K562 (cell line): ENCODE data around the gene NET1.

ENCODE experiments used
- ELF4 ChIP-seq: fragments of 450-650 bp; formaldehyde crosslinking; IDR thresholded peaks from 2 replicates; pipeline ENCODE4 v1.4.0; 2022; ENCODE audit warnings: missing genetic modification characterization
- ETV5 ChIP-seq: sonication (generic); formaldehyde crosslinking; IDR thresholded peaks from 2 replicates; pipeline ENCODE4 v1.4.0; 2020; ENCODE audit warnings: low read depth, mild to moderate bottlenecking, missing genetic modification reagents
- EZH2 ChIP-seq: IDR thresholded peaks from 2 replicates; pipeline ENCODE4 v1.6.1; 2012; ENCODE audit warnings: low read depth, mild to moderate bottlenecking, inconsistent platforms, low read length, borderline replicate concordance
- L3MBTL2 ChIP-seq: fragments of 450-650 bp; IDR thresholded peaks from 2 replicates; pipeline ENCODE4 v1.6.1; 2016; ENCODE audit warnings: mild to moderate bottlenecking, moderate library complexity
- MCM3 ChIP-seq: fragments of 450-650 bp; IDR thresholded peaks from 2 replicates; pipeline ENCODE4 v1.6.1; 2016
- RBBP5 ChIP-seq: fragments of 200-600 bp; sonication (generic); IDR thresholded peaks from 2 replicates; pipeline ENCODE4 v1.6.1; 2012; ENCODE audit warnings: borderline replicate concordance, mild to moderate bottlenecking, low read length, control low read depth, inconsistent platforms; ENCODE audit not compliant: insufficient read depth, poor library complexity, severe bottlenecking
- RFX5 ChIP-seq: IDR thresholded peaks from 2 replicates; pipeline ENCODE4 v1.6.1; 2011; ENCODE audit warnings: low read depth, mild to moderate bottlenecking, improper control_type of control experiment, low read length
- TBL1XR1 ChIP-seq, 2 experiments: IDR thresholded peaks; 2 replicates each; pipeline ENCODE4 v1.6.1; 2012; ENCODE audit warnings: improper control_type of control experiment in 2 of 2, low read length in 2 of 2, mild to moderate bottlenecking in 1 of 2
- TF ChIP-seq, protein P1 (sequence below): fragments of 250-450 bp; sonication (Bioruptor Pico); IDR thresholded peaks from 2 replicates; pipeline ENCODE4 v1.4.0; 2020; ENCODE audit warnings: mild to moderate bottlenecking, moderate library complexity
- TF ChIP-seq, protein P2 (sequence below): fragments of 200-400 bp; formaldehyde crosslinking; IDR thresholded peaks from 2 replicates; pipeline ENCODE4 v1.6.1; 2017; ENCODE audit warnings: mild to moderate bottlenecking, low read depth, low read length, moderate library complexity
- TF ChIP-seq, protein P3 (sequence below), 3 experiments: IDR thresholded peaks in 2 of 3; conservative IDR thresholded peaks in 1 of 3; 2 replicates each; pipeline ENCODE4 v1.5.1; 2011 to 2012; ENCODE audit warnings: low read length in 3 of 3, mild to moderate bottlenecking in 3 of 3, control low read depth in 2 of 3, improper control_type of control experiment in 1 of 3, inconsistent platforms in 1 of 3, low read depth in 1 of 3, mixed read lengths in 1 of 3, moderate library complexity in 1 of 3; ENCODE audit not compliant: insufficient read depth in 2 of 3

DNA sequence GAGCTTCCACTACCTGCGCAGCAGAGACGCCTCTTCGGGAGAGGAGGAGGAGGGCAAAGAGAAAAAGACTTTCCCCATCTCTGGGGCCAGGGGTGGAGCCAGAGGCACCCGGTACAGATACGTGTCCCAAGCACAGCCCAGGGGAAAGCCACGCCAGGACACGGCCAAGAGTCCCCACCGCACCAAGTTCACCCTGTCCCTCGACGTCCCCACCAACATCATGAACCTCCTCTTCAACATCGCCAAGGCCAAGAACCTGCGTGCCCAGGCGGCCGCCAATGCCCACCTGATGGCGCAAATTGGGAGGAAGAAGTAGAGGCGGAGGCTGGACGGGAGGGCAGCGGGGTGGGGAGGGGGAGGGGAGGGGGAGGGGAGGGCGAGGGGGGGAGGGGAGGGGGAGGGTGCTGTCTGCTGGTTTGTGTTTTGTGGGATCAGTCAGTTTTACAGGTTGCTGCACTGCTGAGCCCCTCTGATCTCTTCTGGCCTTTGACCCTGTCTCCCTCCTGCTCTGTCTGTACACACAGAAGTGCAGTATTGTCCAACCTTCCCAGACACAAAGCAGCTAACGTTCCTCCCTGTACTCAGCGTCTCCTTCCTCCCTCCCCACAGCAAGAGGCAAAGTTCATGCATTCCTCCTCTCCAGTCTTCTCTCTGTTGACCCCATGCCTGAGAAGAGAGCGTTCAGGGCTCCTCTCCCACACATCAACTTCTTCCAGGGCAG lies 38.3 kb upstream of the NET1 start:
- no peak for TF ChIP-seq MCM3
- no peak for TF ChIP-seq TBL1XR1 (IDR thresholded peaks at IDR 0.05; ENCODE audit: low read length in 2 of 2)
- no peak for TF ChIP-seq L3MBTL2
- TF ChIP-seq EZH2 = no peak
- TF ChIP-seq RBBP5 = no peak
- no peak for TF ChIP-seq RFX5
- TF ChIP-seq, protein P1, sequence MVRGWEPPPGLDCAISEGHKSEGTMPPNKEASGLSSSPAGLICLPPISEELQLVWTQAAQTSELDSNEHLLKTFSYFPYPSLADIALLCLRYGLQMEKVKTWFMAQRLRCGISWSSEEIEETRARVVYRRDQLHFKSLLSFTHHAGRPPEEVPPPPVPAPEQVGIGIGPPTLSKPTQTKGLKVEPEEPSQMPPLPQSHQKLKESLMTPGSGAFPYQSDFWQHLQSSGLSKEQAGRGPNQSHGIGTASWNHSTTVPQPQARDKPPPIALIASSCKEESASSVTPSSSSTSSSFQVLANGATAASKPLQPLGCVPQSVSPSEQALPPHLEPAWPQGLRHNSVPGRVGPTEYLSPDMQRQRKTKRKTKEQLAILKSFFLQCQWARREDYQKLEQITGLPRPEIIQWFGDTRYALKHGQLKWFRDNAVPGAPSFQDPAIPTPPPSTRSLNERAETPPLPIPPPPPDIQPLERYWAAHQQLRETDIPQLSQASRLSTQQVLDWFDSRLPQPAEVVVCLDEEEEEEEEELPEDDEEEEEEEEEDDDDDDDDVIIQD (CRISPR knock-in tag) = no peak
- no peak for TF ChIP-seq ETV5 (CRISPR knock-in tag)
- TF ChIP-seq, protein P2, sequence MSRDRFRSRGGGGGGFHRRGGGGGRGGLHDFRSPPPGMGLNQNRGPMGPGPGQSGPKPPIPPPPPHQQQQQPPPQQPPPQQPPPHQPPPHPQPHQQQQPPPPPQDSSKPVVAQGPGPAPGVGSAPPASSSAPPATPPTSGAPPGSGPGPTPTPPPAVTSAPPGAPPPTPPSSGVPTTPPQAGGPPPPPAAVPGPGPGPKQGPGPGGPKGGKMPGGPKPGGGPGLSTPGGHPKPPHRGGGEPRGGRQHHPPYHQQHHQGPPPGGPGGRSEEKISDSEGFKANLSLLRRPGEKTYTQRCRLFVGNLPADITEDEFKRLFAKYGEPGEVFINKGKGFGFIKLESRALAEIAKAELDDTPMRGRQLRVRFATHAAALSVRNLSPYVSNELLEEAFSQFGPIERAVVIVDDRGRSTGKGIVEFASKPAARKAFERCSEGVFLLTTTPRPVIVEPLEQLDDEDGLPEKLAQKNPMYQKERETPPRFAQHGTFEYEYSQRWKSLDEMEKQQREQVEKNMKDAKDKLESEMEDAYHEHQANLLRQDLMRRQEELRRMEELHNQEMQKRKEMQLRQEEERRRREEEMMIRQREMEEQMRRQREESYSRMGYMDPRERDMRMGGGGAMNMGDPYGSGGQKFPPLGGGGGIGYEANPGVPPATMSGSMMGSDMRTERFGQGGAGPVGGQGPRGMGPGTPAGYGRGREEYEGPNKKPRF = no peak
- TF ChIP-seq, protein P3, sequence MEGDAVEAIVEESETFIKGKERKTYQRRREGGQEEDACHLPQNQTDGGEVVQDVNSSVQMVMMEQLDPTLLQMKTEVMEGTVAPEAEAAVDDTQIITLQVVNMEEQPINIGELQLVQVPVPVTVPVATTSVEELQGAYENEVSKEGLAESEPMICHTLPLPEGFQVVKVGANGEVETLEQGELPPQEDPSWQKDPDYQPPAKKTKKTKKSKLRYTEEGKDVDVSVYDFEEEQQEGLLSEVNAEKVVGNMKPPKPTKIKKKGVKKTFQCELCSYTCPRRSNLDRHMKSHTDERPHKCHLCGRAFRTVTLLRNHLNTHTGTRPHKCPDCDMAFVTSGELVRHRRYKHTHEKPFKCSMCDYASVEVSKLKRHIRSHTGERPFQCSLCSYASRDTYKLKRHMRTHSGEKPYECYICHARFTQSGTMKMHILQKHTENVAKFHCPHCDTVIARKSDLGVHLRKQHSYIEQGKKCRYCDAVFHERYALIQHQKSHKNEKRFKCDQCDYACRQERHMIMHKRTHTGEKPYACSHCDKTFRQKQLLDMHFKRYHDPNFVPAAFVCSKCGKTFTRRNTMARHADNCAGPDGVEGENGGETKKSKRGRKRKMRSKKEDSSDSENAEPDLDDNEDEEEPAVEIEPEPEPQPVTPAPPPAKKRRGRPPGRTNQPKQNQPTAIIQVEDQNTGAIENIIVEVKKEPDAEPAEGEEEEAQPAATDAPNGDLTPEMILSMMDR (IDR thresholded peaks at IDR 0.05 in 2 of 3, conservative IDR thresholded peaks at IDR 0.05 in 1 of 3; ENCODE audit: insufficient read depth in 2 of 3, low read depth in 1 of 3, low read length in 3 of 3) = no peak
- no peak for TF ChIP-seq ELF4 (CRISPR knock-in tag)
